ENCODE data around the gene IMMP2L.

IMMP2L gene

DNA sequence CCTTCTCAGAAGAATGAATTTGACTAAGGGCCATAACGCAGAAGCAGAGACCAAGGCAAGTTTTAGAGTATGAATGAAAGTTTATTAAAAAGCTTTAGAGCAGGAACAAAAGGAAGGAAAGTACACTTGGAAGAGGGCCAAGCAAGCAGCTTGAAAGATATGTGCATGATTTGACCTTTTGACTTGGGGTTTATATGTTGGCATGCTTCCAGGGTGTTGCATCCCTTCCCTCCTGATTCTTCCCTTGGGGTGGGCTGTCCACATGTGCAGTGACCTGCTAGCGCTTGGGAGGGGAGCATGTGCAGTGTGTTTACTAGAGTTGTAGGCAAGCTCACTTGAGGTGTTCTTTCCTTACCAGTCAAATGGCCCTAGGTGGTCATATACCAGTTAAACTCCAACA is 509.3 kb downstream of the IMMP2L start:
- H3K4me3 ChIP-seq (ENCODE audit: control insufficient read depth, low read depth, low read length): no peak overlapping the region
- TF ChIP-seq CTCF (conservative IDR thresholded peaks at IDR 0.05; ENCODE audit: control insufficient read depth, insufficient read depth, low read depth, low read length): no peak
- DNase-seq (ENCODE audit: low read depth): no peak

DNA sequence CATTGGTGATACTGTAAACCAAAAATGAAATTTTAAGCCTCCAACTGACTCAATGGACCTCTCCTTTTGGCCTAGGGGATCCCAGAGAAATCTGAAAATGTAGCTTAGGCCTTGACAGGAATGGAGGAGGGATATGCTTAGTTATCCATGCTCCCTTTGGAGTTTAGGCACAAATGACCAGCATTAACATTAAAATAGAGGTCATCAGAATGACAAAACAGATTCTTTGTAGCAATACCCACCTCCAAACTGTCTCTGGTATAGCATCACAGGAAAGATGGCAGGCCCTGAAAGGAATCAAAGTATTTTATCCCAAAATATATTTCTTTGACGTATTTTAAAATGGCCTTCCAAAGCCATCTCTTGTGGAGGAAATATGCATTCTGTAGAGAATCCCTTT is 510.5 kb downstream of the IMMP2L start:
- TF ChIP-seq CTCF (conservative IDR thresholded peaks at IDR 0.05; ENCODE audit: control insufficient read depth, insufficient read depth, low read depth, low read length): no peak
- no peak for DNase-seq (ENCODE audit: low read depth)
- no peak overlapping the region for H3K4me3 ChIP-seq (ENCODE audit: control insufficient read depth, low read depth, low read length)

DNA sequence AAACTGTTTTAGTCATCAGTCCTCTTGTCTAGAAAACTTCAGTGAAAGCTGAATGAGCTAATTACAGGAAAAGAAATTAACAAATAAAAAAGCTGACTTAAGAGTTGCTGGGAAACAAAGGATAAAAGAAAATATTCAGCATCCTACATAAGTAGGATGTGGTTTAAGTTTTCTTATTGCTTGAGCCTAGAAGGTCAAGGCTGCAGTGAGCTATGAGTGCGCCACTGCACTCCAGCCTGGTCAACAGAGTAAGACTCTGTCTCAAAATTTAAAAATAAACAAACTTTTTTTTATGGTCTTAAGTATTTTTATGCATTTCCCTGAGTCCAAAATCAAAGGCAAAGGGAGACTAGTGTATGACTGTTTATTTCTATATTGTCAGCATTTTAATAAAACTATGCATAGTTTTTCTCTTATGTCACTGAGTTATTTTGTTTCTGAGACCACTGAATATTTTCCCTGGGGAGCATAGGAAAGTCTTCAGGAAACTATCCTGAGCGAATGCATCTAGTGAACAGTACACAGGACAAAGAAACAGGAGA is 511.3 kb downstream of the IMMP2L start:
- TF ChIP-seq CTCF (conservative IDR thresholded peaks at IDR 0.05; ENCODE audit: control insufficient read depth, insufficient read depth, low read depth, low read length): no peak
- no peak overlapping the region for H3K4me3 ChIP-seq (ENCODE audit: control insufficient read depth, low read depth, low read length)
- no peak for DNase-seq (ENCODE audit: low read depth)

DNA sequence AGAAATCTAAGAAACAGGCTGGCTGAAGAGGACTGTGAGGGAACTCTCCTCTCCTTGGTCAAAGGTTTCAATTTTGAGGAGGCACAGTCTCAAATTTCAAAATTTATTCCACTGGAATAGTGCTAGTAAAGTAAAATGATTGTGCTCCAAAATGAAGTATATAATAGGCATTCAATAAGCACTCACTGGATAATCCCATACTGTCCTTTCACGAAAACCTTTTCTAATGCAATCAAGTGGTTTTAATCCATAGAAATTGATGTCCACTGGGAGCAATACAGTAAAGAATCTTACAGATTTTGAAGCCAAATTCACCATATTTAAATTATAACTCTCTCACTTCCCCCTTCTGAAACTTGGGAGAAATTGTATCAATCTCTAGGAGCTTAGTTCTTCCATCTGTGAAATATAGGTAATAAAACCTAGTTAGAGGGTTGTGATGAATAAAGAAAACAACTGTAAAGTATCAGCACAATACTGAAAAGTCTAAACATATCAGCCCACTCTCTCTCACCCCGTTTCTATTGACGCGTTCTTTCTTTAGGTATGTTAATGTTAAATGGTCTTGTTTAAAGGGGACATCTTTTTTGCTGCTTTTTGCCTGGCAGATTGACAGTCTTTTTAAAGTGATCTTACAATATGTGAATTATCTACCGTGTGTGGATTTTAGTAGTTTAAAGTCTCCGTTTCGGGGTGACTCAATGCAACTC is 512.2 kb downstream of the IMMP2L start:
- H3K4me3 ChIP-seq (ENCODE audit: control insufficient read depth, low read depth, low read length): no peak overlapping the region
- TF ChIP-seq CTCF (conservative IDR thresholded peaks at IDR 0.05; ENCODE audit: control insufficient read depth, insufficient read depth, low read depth, low read length): no peak

GRCh38 chr7:111047595-111047994 is 514.7 kb downstream of the IMMP2L start:
- no peak overlapping the region for H3K4me3 ChIP-seq (ENCODE audit: control insufficient read depth, low read depth, low read length)
- no peak for TF ChIP-seq CTCF (conservative IDR thresholded peaks at IDR 0.05; ENCODE audit: control insufficient read depth, insufficient read depth, low read depth, low read length)
- no peak for DNase-seq (ENCODE audit: low read depth)

More for the DNA sequence above, 512.2 kb downstream of the IMMP2L start:
- no peak for DNase-seq (ENCODE audit: low read depth)

GRCh38 chr7:111045449-111045848 is 516.8 kb downstream of the IMMP2L start:
- peak; percentile 41 for DNase-seq (ENCODE audit: low read depth)
- no peak for TF ChIP-seq CTCF (conservative IDR thresholded peaks at IDR 0.05; ENCODE audit: control insufficient read depth, insufficient read depth, low read depth, low read length)
- H3K4me3 ChIP-seq (ENCODE audit: control insufficient read depth, low read depth, low read length): no peak overlapping the region
